Suprapubic skin (tissue), 4 donors: ENCODE results near the gene NDUFAF3.

Source experiments
- CTCF ChIP-seq, 2 donors: fragments of 200-600 bp in 1 of 2; fragments of 450-650 bp in 1 of 2; sonication (generic) in 1 of 2; IDR thresholded peaks; one replicate each; pipeline ENCODE4 v1.5.1; 2016 to 2019; ENCODE audit warnings: antibody characterized with exemption in 2 of 2, mild to moderate bottlenecking in 1 of 2, moderate library complexity in 1 of 2
- POLR2A ChIP-seq, 2 donors: fragments of 450-650 bp; IDR thresholded peaks; one replicate each; pipeline ENCODE4 v1.6.1; 2017; ENCODE audit warnings: antibody characterized with exemption in 2 of 2, mild to moderate bottlenecking in 2 of 2, moderate library complexity in 2 of 2
- POLR2AphosphoS5 ChIP-seq, 3 donors: sonication (generic); formaldehyde crosslinking; IDR thresholded peaks; one replicate each; pipeline ENCODE4 v1.6.1; 2017; ENCODE audit warnings: antibody characterized with exemption in 3 of 3

DNA sequence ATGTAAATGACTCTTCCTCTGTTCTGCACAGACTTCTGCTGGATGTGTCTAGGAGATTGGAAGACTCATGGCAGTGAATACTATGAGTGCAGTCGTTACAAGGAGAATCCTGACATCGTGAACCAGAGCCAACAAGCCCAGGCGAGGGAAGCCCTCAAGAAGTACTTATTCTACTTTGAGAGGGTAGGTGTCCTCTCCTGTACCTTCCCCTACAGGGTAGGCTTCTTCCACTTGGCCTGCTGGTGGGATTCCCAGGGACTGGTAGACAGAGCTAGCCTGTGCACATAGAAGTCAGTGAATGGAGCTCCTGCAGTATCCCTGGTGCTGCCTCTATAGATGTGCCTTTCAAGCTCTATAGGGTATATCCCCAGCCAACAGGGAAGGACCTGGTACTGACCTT, 42.5 kb upstream of the NDUFAF3 start:
- no peak for TF ChIP-seq CTCF (IDR thresholded peaks at IDR 0.05)
- TF ChIP-seq POLR2A (IDR thresholded peaks at IDR 0.05) = no peak
- no peak for TF ChIP-seq POLR2AphosphoS5 (IDR thresholded peaks at IDR 0.05)
